Mesothelial cell of epicardium (in vitro differentiated cells): ENCODE measurements around the gene ZC3H11A. TPM values are rescaled to one million over a fixed set of nuclear protein-coding genes. Genes with fewer than 3 reads are reported as not detected.

ENCODE experiments used
- DNase-seq, 2 experiments: peaks; one replicate each; pipeline ENCODE4 v3.0.0; 2021; ENCODE audit warnings: low spot score in 2 of 2; ENCODE audit not compliant: unreplicated experiment in 2 of 2
- H3K27ac Mint-ChIP-seq: 2 replicates; pipeline ENCODE4 v1.8.0; 2021; ENCODE audit warnings: mixed read lengths
- H3K27me3 Mint-ChIP-seq: 2 replicates; pipeline ENCODE4 v1.8.0; 2021; ENCODE audit warnings: low read depth, mixed read lengths
- H3K36me3 Mint-ChIP-seq: 2 replicates; pipeline ENCODE4 v1.8.0; 2021; ENCODE audit warnings: mixed read lengths
- H3K4me1 Mint-ChIP-seq: 2 replicates; pipeline ENCODE4 v1.8.0; 2021; ENCODE audit warnings: mixed read lengths
- H3K4me3 Mint-ChIP-seq: 2 replicates; pipeline ENCODE4 v1.8.0; 2021; ENCODE audit warnings: mild to moderate bottlenecking, moderate library complexity, mixed read lengths
- H3K9me3 Mint-ChIP-seq: 2 replicates; pipeline ENCODE4 v1.8.0; 2021; ENCODE audit warnings: mixed read lengths
- total RNA-seq: library from RNA; stranded (reverse); gene quantifications from 3 replicates; pipeline ENCODE4 v1.2.1, GENCODE V29; 2021
- TF ChIP-seq, protein P1 (sequence below): fragments of 200-600 bp; sonication (generic); IDR thresholded peaks from one replicate; pipeline ENCODE4 v1.5.0; 2021; ENCODE audit warnings: antibody characterized with exemption; ENCODE audit not compliant: unreplicated experiment

Gene ZC3H11A
- total RNA-seq, 1 donor from 2014 or later, result 105 TPM

DNA sequence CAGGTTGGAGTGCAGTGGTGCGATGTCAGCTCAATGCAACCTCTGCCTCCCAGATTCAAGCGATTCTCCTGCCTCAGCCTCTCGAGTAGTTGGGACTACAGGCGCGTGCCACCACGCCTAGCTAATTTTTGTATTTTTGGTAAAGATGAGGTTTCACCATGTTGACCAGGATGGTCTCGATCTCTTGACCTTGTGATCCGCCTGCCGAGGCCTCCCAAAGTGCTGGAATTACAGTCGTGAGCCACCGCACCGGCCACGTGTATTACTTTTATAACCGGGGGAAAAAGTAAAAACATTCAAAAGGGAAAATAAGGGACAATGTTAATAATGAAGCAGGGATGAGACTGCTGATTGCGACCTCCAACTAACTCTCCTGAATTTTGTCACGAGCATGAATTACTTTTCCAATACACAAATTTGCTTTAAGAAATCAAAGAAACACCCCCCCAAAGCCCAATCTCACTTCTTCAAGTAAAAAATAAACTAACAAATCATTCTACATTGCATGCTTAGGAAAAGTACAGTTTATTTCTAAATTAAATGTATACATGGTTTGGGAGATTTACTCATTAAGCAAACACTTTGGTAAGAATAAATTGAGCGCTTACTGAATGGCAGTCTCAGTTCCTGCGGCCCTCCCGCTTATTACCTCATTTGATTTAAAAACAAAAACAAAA lies 521 bp upstream of the ZC3H11A start:
- peak overlapping the region; percentile 90 for H3K4me3 Mint-ChIP-seq
- peaks cover 23% of the 10 kb centered on the region for H3K36me3 Mint-ChIP-seq
- peaks cover 38% of the 10 kb centered on the region for H3K4me1 Mint-ChIP-seq
- TF ChIP-seq, protein P1, sequence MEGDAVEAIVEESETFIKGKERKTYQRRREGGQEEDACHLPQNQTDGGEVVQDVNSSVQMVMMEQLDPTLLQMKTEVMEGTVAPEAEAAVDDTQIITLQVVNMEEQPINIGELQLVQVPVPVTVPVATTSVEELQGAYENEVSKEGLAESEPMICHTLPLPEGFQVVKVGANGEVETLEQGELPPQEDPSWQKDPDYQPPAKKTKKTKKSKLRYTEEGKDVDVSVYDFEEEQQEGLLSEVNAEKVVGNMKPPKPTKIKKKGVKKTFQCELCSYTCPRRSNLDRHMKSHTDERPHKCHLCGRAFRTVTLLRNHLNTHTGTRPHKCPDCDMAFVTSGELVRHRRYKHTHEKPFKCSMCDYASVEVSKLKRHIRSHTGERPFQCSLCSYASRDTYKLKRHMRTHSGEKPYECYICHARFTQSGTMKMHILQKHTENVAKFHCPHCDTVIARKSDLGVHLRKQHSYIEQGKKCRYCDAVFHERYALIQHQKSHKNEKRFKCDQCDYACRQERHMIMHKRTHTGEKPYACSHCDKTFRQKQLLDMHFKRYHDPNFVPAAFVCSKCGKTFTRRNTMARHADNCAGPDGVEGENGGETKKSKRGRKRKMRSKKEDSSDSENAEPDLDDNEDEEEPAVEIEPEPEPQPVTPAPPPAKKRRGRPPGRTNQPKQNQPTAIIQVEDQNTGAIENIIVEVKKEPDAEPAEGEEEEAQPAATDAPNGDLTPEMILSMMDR, result no peak
- H3K27me3 Mint-ChIP-seq, result no peaks in the 10 kb centered on the region
- no peaks in the 10 kb centered on the region for H3K9me3 Mint-ChIP-seq
- peak overlapping the region; percentile 100 for H3K27ac Mint-ChIP-seq
- DNase-seq, result peak in 1 of 2 experiments; percentile 28

GRCh38 chr1:203796236-203796605 lies 798 bp downstream of the ZC3H11A start:
- Mint-ChIP-seq H3K4me1 (peaks cover 48% of the 10 kb centered on the region), H3K36me3 (peaks cover 23% of the 10 kb centered on the region), H3K4me3 (peak overlapping the region; percentile 90), H3K27me3 (no peaks in the 10 kb centered on the region), H3K9me3 (no peaks in the 10 kb centered on the region), H3K27ac (peak overlapping the region; percentile 99)
- TF ChIP-seq, protein P1, result no peak
- DNase-seq, result no peak

DNA sequence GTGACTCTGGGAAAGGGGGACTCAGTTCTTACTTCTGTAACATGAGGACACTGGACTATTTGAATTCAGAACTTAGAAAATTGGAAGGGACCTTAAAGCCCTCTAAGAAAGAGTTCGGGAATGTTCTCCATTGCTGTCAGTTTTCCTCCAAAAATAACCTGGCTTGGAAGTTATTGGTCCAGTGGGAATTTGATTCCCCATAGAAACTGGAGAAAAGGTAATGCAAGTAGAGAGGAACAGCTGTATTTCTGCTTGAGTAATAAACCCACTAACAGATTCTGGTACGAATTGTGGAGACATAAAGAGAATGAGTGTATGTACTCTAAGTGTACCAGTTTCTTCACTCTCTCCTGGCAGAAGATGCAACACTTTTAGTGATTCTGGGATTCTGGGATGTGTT lies 1.8 kb downstream of the ZC3H11A start:
- H3K36me3 Mint-ChIP-seq, result peaks cover 23% of the 10 kb centered on the region
- no peak for DNase-seq
- peaks cover 51% of the 10 kb centered on the region for H3K4me1 Mint-ChIP-seq
- TF ChIP-seq, protein P1, result no peak
- no peaks in the 10 kb centered on the region for H3K9me3 Mint-ChIP-seq
- peak overlapping the region; percentile 99 for H3K27ac Mint-ChIP-seq
- H3K4me3 Mint-ChIP-seq, result peak overlapping the region; percentile 90
- no peaks in the 10 kb centered on the region for H3K27me3 Mint-ChIP-seq

- Mint-ChIP-seq H3K27me3 (no peaks in the 10 kb centered on the region), H3K27ac (peak overlapping the region; percentile 99), H3K9me3 (no peaks in the 10 kb centered on the region), H3K4me3 (peak overlapping the region; percentile 90), H3K36me3 (peaks cover 28% of the 10 kb centered on the region), H3K4me1 (peaks cover 54% of the 10 kb centered on the region)
- TF ChIP-seq, protein P1, result no peak
- DNase-seq, result peak in 1 of 2 experiments; percentile 42
Observed at GRCh38 chr1:203797948-203798655, 2.7 kb downstream of the ZC3H11A start.

- H3K4me1 Mint-ChIP-seq, result peaks cover 54% of the 10 kb centered on the region
- peak overlapping the region; percentile 30 for H3K27ac Mint-ChIP-seq
- TF ChIP-seq, protein P1, result no peak
- DNase-seq, result no peak
- H3K4me3 Mint-ChIP-seq, result no peak overlapping the region
- no peaks in the 10 kb centered on the region for H3K27me3 Mint-ChIP-seq
- peaks cover 35% of the 10 kb centered on the region for H3K36me3 Mint-ChIP-seq
- no peaks in the 10 kb centered on the region for H3K9me3 Mint-ChIP-seq
Observed at GRCh38 chr1:203799157-203799556, 3.7 kb downstream of the ZC3H11A start.
